Neuronal stem cell (in vitro differentiated cells): Measurements from ENCODE around the gene FAM83B.

Source experiments
- DNase-seq: peaks from one replicate; pipeline ENCODE4 v3.0.0-alpha.2; 2013; ENCODE audit warnings: low spot score
- H2AFZ ChIP-seq: one replicate; pipeline ENCODE4 v1.6.1; 2013; ENCODE audit warnings: mild to moderate bottlenecking, low read length, inconsistent platforms
- H2AK5ac ChIP-seq: 2 replicates; pipeline ENCODE4 v1.6.1; 2013; ENCODE audit warnings: low read depth, mild to moderate bottlenecking, inconsistent platforms, low read length, moderate library complexity, mixed read lengths
- H2BK120ac ChIP-seq: 2 replicates; pipeline ENCODE4 v1.6.1; 2013; ENCODE audit warnings: low read depth, mild to moderate bottlenecking, inconsistent platforms, low read length, moderate library complexity, mixed read lengths
- H2BK12ac ChIP-seq: one replicate; pipeline ENCODE4 v1.6.1; 2013; ENCODE audit warnings: low read length, inconsistent platforms
- H2BK15ac ChIP-seq: 2 replicates; pipeline ENCODE4 v1.6.1; 2013; ENCODE audit warnings: mild to moderate bottlenecking, low read length, inconsistent platforms, mixed read lengths
- H2BK5ac ChIP-seq: one replicate; pipeline ENCODE4 v1.6.1; 2013; ENCODE audit warnings: inconsistent platforms, mild to moderate bottlenecking, low read length, moderate library complexity
- H3K14ac ChIP-seq: one replicate; pipeline ENCODE4 v1.6.1; 2013; ENCODE audit warnings: low read length, inconsistent platforms
- H3K18ac ChIP-seq: 2 replicates; pipeline ENCODE4 v1.6.1; 2013; ENCODE audit warnings: low read length, inconsistent platforms
- H3K23ac ChIP-seq: 2 replicates; pipeline ENCODE4 v1.6.1; 2013; ENCODE audit warnings: low read depth, mild to moderate bottlenecking, mixed read lengths, low read length, inconsistent platforms; ENCODE audit not compliant: poor library complexity
- H3K27ac ChIP-seq: replicated peaks from 3 replicates; pipeline ENCODE4 v1.5.1; 2013; ENCODE audit warnings: low read length, inconsistent platforms
- H3K27me3 ChIP-seq, 3 experiments: 2 replicates each; pipeline ENCODE4 v1.6.1; 2013; ENCODE audit warnings: low read length in 3 of 3, mild to moderate bottlenecking in 2 of 3, inconsistent platforms in 1 of 3, low read depth in 1 of 3, mixed read lengths in 1 of 3, moderate library complexity in 1 of 3; ENCODE audit not compliant: control insufficient read depth in 3 of 3, insufficient read depth in 3 of 3
- H3K36me3 ChIP-seq, 2 donors: replicated peaks in 1 of 2; 2 replicates each; pipeline ENCODE4 v1.6.1; 2013; ENCODE audit warnings: low read length in 2 of 2; ENCODE audit not compliant: control insufficient read depth in 2 of 2, insufficient read depth in 2 of 2
- H3K4ac ChIP-seq: 2 replicates; pipeline ENCODE4 v1.6.1; 2013; ENCODE audit warnings: inconsistent platforms, mild to moderate bottlenecking, low read length, moderate library complexity
- H3K4me1 ChIP-seq, 2 donors: 1 replicate in 1 of 2; 2 replicates in 1 of 2; pipeline ENCODE4 v1.6.1; 2013; ENCODE audit warnings: low read length in 2 of 2, low read depth in 1 of 2; ENCODE audit not compliant: control insufficient read depth in 2 of 2, insufficient read depth in 1 of 2
- H3K4me2 ChIP-seq: one replicate; pipeline ENCODE4 v1.6.1; 2013; ENCODE audit warnings: mild to moderate bottlenecking, low read length, inconsistent platforms; ENCODE audit not compliant: insufficient read depth, poor library complexity, severe bottlenecking
- H3K4me3 ChIP-seq, 2 donors: 2 replicates each; pipeline ENCODE4 v1.5.1; 2013; ENCODE audit warnings: low read length in 2 of 2, mild to moderate bottlenecking in 2 of 2, inconsistent platforms in 1 of 2, moderate library complexity in 1 of 2
- H3K79me1 ChIP-seq: one replicate; pipeline ENCODE4 v1.6.1; 2013; ENCODE audit warnings: low read depth, mild to moderate bottlenecking, inconsistent platforms, low read length, moderate library complexity
- H3K9ac ChIP-seq: one replicate; pipeline ENCODE4 v1.6.1; 2013; ENCODE audit warnings: mild to moderate bottlenecking, low read depth, low read length, inconsistent platforms; ENCODE audit not compliant: poor library complexity
- H3K9me3 ChIP-seq, 2 donors: replicated peaks in 1 of 2; 2 replicates each; pipeline versions ENCODE3 to v1.6.1; 2013; ENCODE audit warnings: low read length in 2 of 2, mild to moderate bottlenecking in 2 of 2, inconsistent platforms in 1 of 2, low read depth in 1 of 2, mixed read lengths in 1 of 2, moderate library complexity in 1 of 2; ENCODE audit not compliant: control insufficient read depth in 2 of 2, insufficient read depth in 1 of 2
- H4K8ac ChIP-seq: one replicate; pipeline ENCODE4 v1.6.1; 2013; ENCODE audit warnings: low read depth, mild to moderate bottlenecking, inconsistent platforms, low read length, moderate library complexity
- H4K91ac ChIP-seq: one replicate; pipeline ENCODE4 v1.6.1; 2013; ENCODE audit warnings: low read length, low read depth, mild to moderate bottlenecking, inconsistent platforms; ENCODE audit not compliant: poor library complexity
- WGBS, 2 donors: extraction: QIAGEN DNeasy Blood & Tissue Kit; methylation state at CpG; one replicate each; pipeline ENCODE4 v1.1.7; 2013; ENCODE audit warnings: missing lambda C conversion rate in 2 of 2, mixed read lengths in 1 of 2; ENCODE audit not compliant: insufficient read length in 2 of 2, insufficient replicate concordance in 1 of 2; ENCODE audit errors: extremely low coverage in 2 of 2; 5-methylcytosine and 5-hydroxymethylcytosine counted together

Gene FAM83B

GRCh38 chr6:54891536-54891935 is 45.0 kb downstream of the FAM83B start:
- no peak overlapping the region for H3K4ac ChIP-seq
- WGBS, 2 donors: no CpG with 5 or more reads among the region's 1 CpG
- no peaks in the 10 kb centered on the region for H3K36me3 ChIP-seq

GRCh38 chr6:54892831-54893230 is 46.3 kb downstream of the FAM83B start:
- Histone ChIP-seq H2BK12ac (no peak overlapping the region), H3K23ac (no peak overlapping the region), H2BK5ac (no peak overlapping the region), H3K14ac (no peak overlapping the region), H2AK5ac (no peak overlapping the region), H2BK120ac (no peak overlapping the region), H3K9ac (no peak overlapping the region), H3K4me3 (no peak overlapping the region), H3K4me2 (no peak overlapping the region), H2AFZ (no peak overlapping the region), H2BK15ac (no peak overlapping the region), H3K27ac (no peak overlapping the region), H3K18ac (no peak overlapping the region), H4K91ac (no peak overlapping the region), H3K4ac (no peak overlapping the region), H3K79me1 (no peaks in the 10 kb centered on the region), H3K27me3 (no peaks in the 10 kb centered on the region), H3K4me1 (no peaks in the 10 kb centered on the region), H3K9me3 (no peaks in the 10 kb centered on the region), H3K36me3 (no peaks in the 10 kb centered on the region), H4K8ac (no peak overlapping the region)
- WGBS, 2 donors: no CpG with 5 or more reads among the region's 1 CpG
- no peak for DNase-seq

More at GRCh38 chr6:54891536-54891935, 45.0 kb downstream of the FAM83B start:
- Histone ChIP-seq H3K9me3 (no peaks in the 10 kb centered on the region), H2AK5ac (no peak overlapping the region), H4K91ac (no peak overlapping the region), H4K8ac (no peak overlapping the region), H2BK15ac (no peak overlapping the region), H2BK12ac (no peak overlapping the region), H3K27ac (no peak overlapping the region), H3K27me3 (no peaks in the 10 kb centered on the region), H3K9ac (no peak overlapping the region), H3K18ac (no peak overlapping the region), H2BK5ac (no peak overlapping the region), H3K79me1 (no peaks in the 10 kb centered on the region), H3K4me3 (no peak overlapping the region), H3K23ac (no peak overlapping the region), H2AFZ (no peak overlapping the region), H3K4me2 (no peak overlapping the region), H3K14ac (no peak overlapping the region), H2BK120ac (no peak overlapping the region), H3K4me1 (no peaks in the 10 kb centered on the region)
- no peak for DNase-seq

GRCh38 chr6:54893818-54894217 is 47.2 kb downstream of the FAM83B start:
- no peaks in the 10 kb centered on the region for H3K27me3 ChIP-seq
- H3K18ac ChIP-seq: no peak overlapping the region
- H3K27ac ChIP-seq: no peak overlapping the region
- H2BK15ac ChIP-seq: no peak overlapping the region
- H3K36me3 ChIP-seq: no peaks in the 10 kb centered on the region
- WGBS, 2 donors: no CpG with 5 or more reads among the region's 1 CpG
- H2BK120ac ChIP-seq: no peak overlapping the region
- no peaks in the 10 kb centered on the region for H3K79me1 ChIP-seq
- no peak overlapping the region for H3K4me2 ChIP-seq
- H3K9me3 ChIP-seq: no peaks in the 10 kb centered on the region
- H3K9ac ChIP-seq: no peak overlapping the region
- H2BK5ac ChIP-seq: no peak overlapping the region
- H2AFZ ChIP-seq: no peak overlapping the region
- H4K91ac ChIP-seq: no peak overlapping the region
- H2BK12ac ChIP-seq: no peak overlapping the region
- H2AK5ac ChIP-seq: no peak overlapping the region
- H3K4me1 ChIP-seq: no peaks in the 10 kb centered on the region
- no peak overlapping the region for H3K4me3 ChIP-seq
- no peak overlapping the region for H4K8ac ChIP-seq
- no peak overlapping the region for H3K4ac ChIP-seq
- DNase-seq: no peak
- H3K14ac ChIP-seq: no peak overlapping the region
- no peak overlapping the region for H3K23ac ChIP-seq

GRCh38 chr6:54896302-54896701 is 49.7 kb downstream of the FAM83B start:
- WGBS, 2 donors: no CpG with 5 or more reads among the region's 3 CpGs
- no peak overlapping the region for H2AK5ac ChIP-seq
- no peak overlapping the region for H4K8ac ChIP-seq
- no peak overlapping the region for H2AFZ ChIP-seq
- no peak overlapping the region for H3K4me2 ChIP-seq
- no peak overlapping the region for H3K9ac ChIP-seq
- H3K9me3 ChIP-seq: no peaks in the 10 kb centered on the region
- no peak overlapping the region for H2BK5ac ChIP-seq
- no peaks in the 10 kb centered on the region for H3K27me3 ChIP-seq
- H2BK12ac ChIP-seq: no peak overlapping the region
- no peak overlapping the region for H3K23ac ChIP-seq
- peaks cover 0 to 4% of the 10 kb centered on the region in 2 donors for H3K4me1 ChIP-seq
- no peak overlapping the region for H3K27ac ChIP-seq
- no peak overlapping the region for H3K14ac ChIP-seq
- H3K18ac ChIP-seq: no peak overlapping the region
- no peaks in the 10 kb centered on the region for H3K79me1 ChIP-seq
- H3K4me3 ChIP-seq: no peak overlapping the region
- H2BK120ac ChIP-seq: no peak overlapping the region
- no peak overlapping the region for H4K91ac ChIP-seq
- H3K36me3 ChIP-seq: no peaks in the 10 kb centered on the region
- DNase-seq: no peak
- no peak overlapping the region for H3K4ac ChIP-seq
- H2BK15ac ChIP-seq: no peak overlapping the region
